Measurements from ENCODE around the gene OSBP2.
A peak's percentile ranks its signal among the peaks of the same experiment; 100 is the strongest.
"Not testable (repeated sequence)": the region's sequence is repeated elsewhere in the genome, so short reads cannot be mapped to it uniquely, and the experiment has no call there.

Gene OSBP2

DNA sequence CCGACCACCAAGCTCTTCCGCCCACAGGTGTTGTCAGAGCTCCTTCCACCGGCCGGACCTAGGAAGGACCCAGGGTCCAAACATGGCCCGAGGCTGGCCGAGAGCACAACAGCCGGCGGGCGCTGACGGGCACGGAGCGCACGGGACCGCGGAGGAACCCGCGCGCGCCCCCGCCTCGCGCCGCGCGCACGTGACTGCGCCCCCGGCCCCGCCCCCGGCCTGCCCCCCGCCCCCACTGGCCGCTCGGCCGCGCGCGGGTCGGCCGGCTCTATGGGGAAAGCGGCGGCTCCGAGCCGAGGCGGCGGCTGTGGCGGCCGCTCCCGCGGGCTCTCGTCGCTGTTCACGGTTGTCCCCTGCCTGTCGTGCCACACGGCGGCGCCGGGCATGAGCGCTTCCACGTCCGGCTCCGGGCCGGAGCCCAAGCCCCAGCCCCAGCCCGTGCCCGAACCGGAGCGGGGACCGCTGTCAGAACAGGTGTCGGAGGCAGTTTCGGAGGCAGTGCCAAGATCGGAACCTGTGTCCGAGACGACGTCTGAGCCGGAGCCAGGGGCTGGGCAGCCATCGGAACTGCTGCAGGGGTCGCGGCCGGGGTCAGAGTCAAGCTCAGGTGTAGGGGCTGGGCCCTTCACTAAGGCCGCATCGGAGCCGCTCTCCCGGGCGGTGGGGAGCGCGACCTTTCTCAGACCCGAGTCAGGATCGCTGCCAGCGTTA is at the start of gene OSBP2:
Gene OSBP2, plus strand, starts transcription at position 235 of the 711 bp plus-strand sequence. Its CDS starts 36 bp downstream, at position 271.
- peak; percentile 13 for DNase-seq

- DNase-seq: no peak
Observed at GRCh38 chr22:30646518-30647160, 48.0 kb upstream of the OSBP2 start.

GRCh38 chr22:30647536-30647935 is 47.1 kb upstream of the OSBP2 start:
- DNase-seq: no peak

DNA sequence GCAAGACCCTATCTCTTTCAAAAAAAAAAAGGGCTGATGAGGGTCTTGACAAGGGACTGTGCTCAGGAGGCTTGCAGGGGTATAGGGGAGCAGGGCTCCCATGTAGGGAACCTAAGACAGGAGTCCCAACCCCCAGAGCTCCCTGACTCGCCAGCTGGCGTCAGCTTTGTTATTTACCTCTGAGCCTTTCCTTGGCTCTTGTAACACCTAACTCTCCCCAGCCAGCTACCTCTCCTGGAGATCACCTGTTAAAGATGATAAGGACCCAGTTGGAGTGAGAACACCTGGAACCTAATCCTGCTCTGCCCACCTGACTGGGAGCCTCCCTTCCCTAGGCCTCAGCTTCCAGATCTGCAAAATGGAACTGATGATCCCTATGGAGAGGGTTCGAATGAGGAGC is 45.8 kb upstream of the OSBP2 start:
- DNase-seq: no peak

- DNase-seq: no peak
Observed at GRCh38 chr22:30649430-30650007, 45.2 kb upstream of the OSBP2 start.

- no peak for DNase-seq
Observed at GRCh38 chr22:30650508-30651116, 44.1 kb upstream of the OSBP2 start.

DNA sequence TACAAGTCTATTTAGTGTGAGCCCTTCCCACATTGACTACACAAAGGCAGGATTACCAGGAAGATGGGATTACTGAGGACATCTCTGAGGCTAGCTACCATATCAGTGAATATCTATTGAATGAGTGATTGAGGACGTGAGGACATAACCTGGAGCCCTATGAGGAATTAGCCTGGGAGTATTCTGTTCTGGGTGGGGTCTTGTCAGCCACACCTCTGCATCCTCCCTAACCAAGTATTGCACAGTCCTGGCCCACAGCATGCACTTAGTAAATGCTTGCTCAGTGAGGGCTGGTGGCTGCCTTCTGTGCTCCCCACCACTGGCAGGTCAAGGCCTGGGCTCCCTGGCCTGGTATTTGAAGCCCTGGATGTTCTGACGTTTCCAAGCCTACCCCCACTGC is 41.8 kb upstream of the OSBP2 start:
- no peak for DNase-seq

GRCh38 chr22:30654361-30654760 is 40.3 kb upstream of the OSBP2 start:
- no peak for DNase-seq

DNA sequence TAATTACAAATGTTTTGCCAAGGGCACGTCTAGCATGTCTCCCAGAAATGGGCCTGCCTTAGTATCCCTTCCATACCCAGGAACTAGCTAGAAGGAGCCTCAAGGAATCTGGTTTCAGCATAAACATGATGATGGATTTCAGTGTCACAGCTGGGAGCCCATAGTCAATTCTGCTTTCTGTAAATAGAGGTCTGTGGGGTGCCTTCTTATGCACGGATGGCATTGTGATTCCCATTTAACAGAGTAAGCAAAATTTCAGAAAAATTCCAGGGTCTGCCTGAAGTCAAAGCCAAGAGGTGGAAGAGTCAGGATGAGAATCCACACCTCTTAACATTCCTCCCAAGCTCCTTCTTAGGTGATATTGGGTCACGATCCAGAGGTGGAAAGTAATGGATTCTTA is 39.1 kb upstream of the OSBP2 start:
- no peak for DNase-seq

GRCh38 chr22:30662040-30662439 is 32.6 kb upstream of the OSBP2 start:
- DNase-seq: no peak

DNA sequence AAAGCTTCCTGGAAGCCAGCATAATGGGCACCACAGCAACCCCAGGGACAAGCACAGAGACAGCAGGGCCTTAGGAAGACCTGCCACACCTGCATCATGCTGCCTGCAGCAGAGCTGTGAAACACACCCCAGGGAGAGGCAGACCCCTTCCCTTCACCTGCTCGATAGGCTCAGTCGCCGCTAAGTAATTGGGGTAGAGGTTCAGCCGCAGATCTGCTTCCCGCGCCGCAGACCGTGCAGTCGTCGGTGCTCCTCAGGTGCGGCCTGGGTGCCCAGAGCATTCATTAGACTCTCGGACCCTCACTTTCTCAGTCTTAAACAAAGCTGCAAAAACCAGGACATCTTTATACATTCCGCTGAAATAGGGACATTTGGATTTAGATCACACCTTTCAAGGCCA is 29.9 kb upstream of the OSBP2 start:
- DNase-seq: no peak

- DNase-seq: no peak
Observed at GRCh38 chr22:30665266-30665665, 29.4 kb upstream of the OSBP2 start.

DNA sequence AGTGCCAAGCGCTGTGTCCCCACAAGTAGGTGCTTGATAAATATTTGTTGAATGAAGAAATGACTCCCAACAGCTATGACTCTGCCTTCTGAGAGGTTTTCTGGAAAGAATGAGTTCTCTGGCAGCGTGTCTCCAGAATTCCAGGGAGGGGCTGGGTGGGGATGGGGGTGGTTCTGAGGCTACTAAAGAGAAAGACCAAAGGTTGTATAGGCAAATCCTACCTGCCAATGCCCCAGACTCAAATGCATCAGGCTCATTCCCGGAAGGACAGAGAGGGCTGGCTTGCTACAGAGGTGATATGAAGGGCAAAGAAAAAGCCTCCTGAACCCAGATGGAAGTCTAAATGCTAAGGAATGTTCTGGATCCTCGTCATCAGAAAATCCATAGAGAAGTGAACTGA is 28.9 kb upstream of the OSBP2 start:
- DNase-seq: no peak

GRCh38 chr22:30667107-30667493 is 27.6 kb upstream of the OSBP2 start:
- no peak for DNase-seq

DNA sequence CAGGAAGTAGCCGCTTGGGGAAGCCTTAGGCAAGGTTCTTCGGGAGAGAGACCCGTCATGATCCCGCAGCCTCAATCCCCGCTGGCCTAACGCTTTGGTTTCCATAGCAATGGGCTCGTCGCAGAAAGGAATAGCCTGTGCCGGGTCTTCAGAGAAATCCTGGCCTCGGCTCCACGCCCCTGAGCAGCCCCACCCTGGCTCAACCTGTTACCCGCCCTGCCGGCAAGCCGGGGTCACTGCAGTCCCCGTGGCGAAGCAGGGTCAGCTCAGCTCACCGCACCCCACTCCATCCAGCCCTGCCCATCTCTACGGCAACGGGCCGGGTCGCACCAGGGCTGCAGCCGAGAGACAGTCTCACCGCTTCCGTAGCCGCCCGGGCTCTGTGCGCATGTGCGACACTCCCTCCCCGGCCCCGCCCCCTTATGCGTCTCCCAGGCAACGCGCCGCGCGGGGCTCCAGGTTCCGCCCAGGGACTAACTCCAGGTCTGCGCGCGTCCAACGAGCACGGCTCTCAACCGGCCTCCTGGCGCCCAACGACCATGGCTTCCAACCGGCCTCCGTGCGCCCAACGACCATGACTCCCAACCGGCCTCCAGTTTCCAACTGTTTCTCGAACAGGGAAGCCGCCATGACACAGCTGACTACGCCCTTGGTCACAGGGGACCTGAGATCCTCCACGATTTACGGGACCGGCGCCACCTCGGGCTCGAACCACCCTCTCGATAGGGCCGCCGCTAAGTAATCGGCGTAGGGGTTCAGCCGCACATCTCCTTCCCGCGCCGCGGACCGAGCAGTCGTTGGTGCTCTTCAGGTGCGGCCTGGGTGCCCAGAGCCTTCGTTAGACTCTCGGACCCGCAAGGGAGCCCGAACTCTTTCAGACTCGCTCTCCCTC is 26.9 kb upstream of the OSBP2 start, which contains the start of gene DUSP18:
Gene DUSP18, minus strand, starts transcription at position 382 of the 892 bp plus-strand sequence. CDS start 3,872 bp downstream, outside the sequence.
- DNase-seq: peak; percentile 76

- DNase-seq: no peak
Observed at GRCh38 chr22:30668386-30668710, 26.3 kb upstream of the OSBP2 start.

GRCh38 chr22:30671071-30671470 is 23.6 kb upstream of the OSBP2 start:
- no peak for DNase-seq

- no peak for DNase-seq
Observed at GRCh38 chr22:30673136-30673535, 21.5 kb upstream of the OSBP2 start.

DNA sequence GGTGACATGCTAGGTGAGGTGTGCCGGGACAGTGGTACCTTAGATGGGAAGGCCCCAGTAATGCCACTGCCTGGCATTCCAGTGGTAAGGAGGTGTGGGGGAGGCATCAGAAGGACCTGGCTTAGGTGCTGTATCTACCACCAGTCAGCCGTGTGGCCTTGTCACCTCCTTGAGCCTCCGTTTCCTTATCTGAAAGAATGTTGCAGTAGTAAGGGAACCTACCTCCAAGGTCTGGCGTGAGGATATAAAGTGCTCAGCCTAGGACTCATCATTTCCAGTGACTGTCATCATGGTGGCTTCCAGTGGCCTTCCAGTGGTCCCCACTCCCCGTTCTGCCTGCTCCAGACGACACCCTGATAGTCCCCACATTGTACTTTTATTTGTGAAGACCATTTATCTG is 20.2 kb upstream of the OSBP2 start:
- no peak for DNase-seq

- DNase-seq: no peak
Observed at GRCh38 chr22:30675436-30675835, 19.2 kb upstream of the OSBP2 start.

GRCh38 chr22:30676565-30676964 is 18.1 kb upstream of the OSBP2 start:
- DNase-seq: not testable (repeated sequence)

- DNase-seq: not testable (repeated sequence)
Observed at GRCh38 chr22:30679895-30680690, 14.6 kb upstream of the OSBP2 start.

Data from NCI-H526 treated with DMSO at 0.1 percent for 48 hours (cell line).